OCI-LY3 (cell line): ENCODE data around the gene C1orf232.

Experiments used
- H2AFZ ChIP-seq: fragments of 200-600, 300-600 bp; shearing (Covaris generic); 2 replicates; pipeline ENCODE4 v1.6.0; 2014; ENCODE audit warnings: antibody characterized with exemption, low read depth, low read length
- H3K27ac ChIP-seq: fragments of 200-600, 300-600 bp; sonication (generic); 2 replicates; pipeline ENCODE4 v1.5.1; 2014; ENCODE audit warnings: mild to moderate bottlenecking, low read length, moderate library complexity, mixed read lengths
- H3K27me3 ChIP-seq: fragments of 200-600, 300-600 bp; sonication (generic); 2 replicates; pipeline ENCODE4 v1.6.1; 2014; ENCODE audit warnings: low read depth, low read length, mixed read lengths
- H3K36me3 ChIP-seq: fragments of 200-600, 300-600 bp; sonication (generic); replicated peaks from 2 replicates; pipeline ENCODE3; 2014; ENCODE audit warnings: low read depth, low read length, mixed read lengths
- H3K4me1 ChIP-seq: fragments of 300-600, 200-600 bp; sonication (generic); 2 replicates; pipeline ENCODE4 v1.6.1; 2014; ENCODE audit warnings: low read length, mixed read lengths
- H3K4me2 ChIP-seq: fragments of 200-600, 300-600 bp; sonication (generic); 2 replicates; pipeline ENCODE4 v1.6.1; 2014; ENCODE audit warnings: low read length, mixed read lengths
- H3K4me3 ChIP-seq: fragments of 300-600, 200-600 bp; sonication (generic); 2 replicates; pipeline ENCODE4 v1.5.1; 2014; ENCODE audit warnings: antibody characterized with exemption, mild to moderate bottlenecking, low read length, moderate library complexity
- H3K79me2 ChIP-seq: fragments of 300-600, 200-600 bp; shearing (Covaris generic); 2 replicates; pipeline ENCODE4 v1.6.1; 2014; ENCODE audit warnings: mild to moderate bottlenecking, low read length, mixed read lengths
- H3K9ac ChIP-seq: fragments of 300-600, 200-600 bp; shearing (Covaris generic); 2 replicates; pipeline ENCODE4 v1.6.0; 2014; ENCODE audit warnings: mild to moderate bottlenecking, low read length, moderate library complexity
- H3K9me3 ChIP-seq: fragments of 200-600, 300-600 bp; shearing (Covaris generic); 2 replicates; pipeline ENCODE4 v1.6.1; 2014; ENCODE audit warnings: low read length, mixed read lengths; ENCODE audit not compliant: insufficient read depth
- H4K20me1 ChIP-seq: fragments of 200-600, 300-600 bp; sonication (generic); 2 replicates; pipeline ENCODE4 v1.6.1; 2016; ENCODE audit warnings: low read length, mixed read lengths; ENCODE audit not compliant: insufficient read depth
- EZH2phosphoT487 ChIP-seq: fragments of 200-600 bp; shearing (Covaris generic); IDR thresholded peaks from 2 replicates; pipeline ENCODE4 v1.6.1; 2018; ENCODE audit warnings: antibody characterized with exemption, mixed run types, low read depth
- TF ChIP-seq, protein P1 (sequence below): fragments of 200-600, 300-600 bp; sonication (generic); IDR thresholded peaks from 2 replicates; pipeline ENCODE4 v1.5.1; 2014; ENCODE audit warnings: antibody characterized with exemption, low read length, low read depth

Gene C1orf232

DNA sequence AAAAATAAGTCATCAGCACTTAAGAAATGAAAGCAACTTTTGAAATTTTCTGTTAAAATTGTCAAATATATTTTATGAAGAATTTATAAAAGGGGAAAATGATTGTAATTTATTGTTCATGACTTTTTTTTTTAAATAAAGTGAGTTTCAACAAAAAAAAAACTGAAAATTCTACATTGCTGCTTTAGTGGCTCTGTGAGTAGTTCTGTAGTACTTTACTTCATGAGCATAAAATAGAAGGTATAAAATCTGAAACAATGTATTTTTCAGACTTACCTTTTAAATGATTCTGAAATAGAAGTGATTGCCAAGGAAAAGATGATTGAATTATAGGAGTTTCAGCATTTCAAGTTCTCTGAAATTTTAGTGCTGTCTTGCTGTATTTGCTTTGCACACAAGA, 43.4 kb downstream of the C1orf232 start:
- Histone ChIP-seq H3K27ac (no peak overlapping the region), H4K20me1 (no peaks in the 10 kb centered on the region), H2AFZ (no peak overlapping the region), H3K4me1 (peaks cover 5% of the 10 kb centered on the region; the same call in 1 of the 2 replicates), H3K9me3 (no peaks in the 10 kb centered on the region), H3K9ac (no peak overlapping the region), H3K36me3 (peaks cover 4% of the 10 kb centered on the region), H3K79me2 (no peaks in the 10 kb centered on the region), H3K4me2 (no peak overlapping the region), H3K27me3 (no peaks in the 10 kb centered on the region), H3K4me3 (no peak overlapping the region)
- no peak for TF ChIP-seq EZH2phosphoT487
- TF ChIP-seq, protein P1, sequence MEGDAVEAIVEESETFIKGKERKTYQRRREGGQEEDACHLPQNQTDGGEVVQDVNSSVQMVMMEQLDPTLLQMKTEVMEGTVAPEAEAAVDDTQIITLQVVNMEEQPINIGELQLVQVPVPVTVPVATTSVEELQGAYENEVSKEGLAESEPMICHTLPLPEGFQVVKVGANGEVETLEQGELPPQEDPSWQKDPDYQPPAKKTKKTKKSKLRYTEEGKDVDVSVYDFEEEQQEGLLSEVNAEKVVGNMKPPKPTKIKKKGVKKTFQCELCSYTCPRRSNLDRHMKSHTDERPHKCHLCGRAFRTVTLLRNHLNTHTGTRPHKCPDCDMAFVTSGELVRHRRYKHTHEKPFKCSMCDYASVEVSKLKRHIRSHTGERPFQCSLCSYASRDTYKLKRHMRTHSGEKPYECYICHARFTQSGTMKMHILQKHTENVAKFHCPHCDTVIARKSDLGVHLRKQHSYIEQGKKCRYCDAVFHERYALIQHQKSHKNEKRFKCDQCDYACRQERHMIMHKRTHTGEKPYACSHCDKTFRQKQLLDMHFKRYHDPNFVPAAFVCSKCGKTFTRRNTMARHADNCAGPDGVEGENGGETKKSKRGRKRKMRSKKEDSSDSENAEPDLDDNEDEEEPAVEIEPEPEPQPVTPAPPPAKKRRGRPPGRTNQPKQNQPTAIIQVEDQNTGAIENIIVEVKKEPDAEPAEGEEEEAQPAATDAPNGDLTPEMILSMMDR, result no peak

DNA sequence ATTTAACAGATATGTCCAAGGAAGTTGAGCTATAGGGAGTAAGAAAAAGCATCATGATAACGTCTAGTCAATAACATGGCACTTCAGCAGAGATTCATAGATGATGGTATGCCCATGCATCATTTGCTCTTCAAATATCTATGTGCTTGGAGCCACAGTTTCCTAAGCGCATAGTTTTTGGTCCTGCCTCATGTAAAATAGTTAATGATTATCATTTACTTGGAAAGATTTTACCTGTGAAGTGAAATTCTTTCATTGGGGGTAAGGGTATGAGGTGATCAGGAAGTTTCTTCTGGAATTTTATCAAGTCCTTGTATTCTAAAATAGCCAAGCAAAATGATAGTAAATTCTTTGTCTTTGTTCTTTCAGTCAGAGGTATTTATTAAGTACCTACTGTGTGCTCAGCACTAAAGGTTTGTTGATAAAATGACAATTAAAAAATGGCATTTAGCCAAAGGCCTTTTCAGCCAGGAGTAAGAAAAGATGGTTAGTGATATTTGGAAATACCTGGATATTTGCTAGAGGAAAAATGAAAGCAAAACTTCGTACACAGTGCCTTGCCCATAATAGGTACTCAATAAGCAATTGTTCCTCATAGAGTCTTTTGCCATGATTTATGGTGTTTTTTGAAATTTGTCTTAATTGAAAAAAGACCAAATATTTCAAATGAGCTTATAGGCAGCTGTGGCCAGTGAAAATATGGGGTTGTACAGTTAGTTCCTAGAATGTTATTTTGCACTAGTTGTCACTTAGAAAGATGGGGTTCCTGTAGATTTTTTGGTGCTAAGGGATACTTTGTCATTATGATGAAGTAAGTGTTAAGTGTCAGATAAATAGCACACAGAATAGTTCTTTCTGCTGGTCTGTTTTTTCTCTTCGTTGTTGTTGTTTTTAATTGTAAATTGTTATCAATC, 44.1 kb downstream of the C1orf232 start:
- H2AFZ ChIP-seq, result no peak overlapping the region
- no peak overlapping the region for H3K4me2 ChIP-seq
- H3K79me2 ChIP-seq, result no peaks in the 10 kb centered on the region
- no peak overlapping the region for H3K4me3 ChIP-seq
- no peak overlapping the region for H3K9ac ChIP-seq
- no peak for TF ChIP-seq EZH2phosphoT487
- TF ChIP-seq, protein P1, result no peak
- H3K27ac ChIP-seq, result no peak overlapping the region
- peaks cover 4% of the 10 kb centered on the region for H3K36me3 ChIP-seq
- no peaks in the 10 kb centered on the region for H3K27me3 ChIP-seq
- H3K4me1 ChIP-seq, result peaks cover 5% of the 10 kb centered on the region; the same call in 1 of the 2 replicates
- H4K20me1 ChIP-seq, result no peaks in the 10 kb centered on the region
- H3K9me3 ChIP-seq, result no peaks in the 10 kb centered on the region

DNA sequence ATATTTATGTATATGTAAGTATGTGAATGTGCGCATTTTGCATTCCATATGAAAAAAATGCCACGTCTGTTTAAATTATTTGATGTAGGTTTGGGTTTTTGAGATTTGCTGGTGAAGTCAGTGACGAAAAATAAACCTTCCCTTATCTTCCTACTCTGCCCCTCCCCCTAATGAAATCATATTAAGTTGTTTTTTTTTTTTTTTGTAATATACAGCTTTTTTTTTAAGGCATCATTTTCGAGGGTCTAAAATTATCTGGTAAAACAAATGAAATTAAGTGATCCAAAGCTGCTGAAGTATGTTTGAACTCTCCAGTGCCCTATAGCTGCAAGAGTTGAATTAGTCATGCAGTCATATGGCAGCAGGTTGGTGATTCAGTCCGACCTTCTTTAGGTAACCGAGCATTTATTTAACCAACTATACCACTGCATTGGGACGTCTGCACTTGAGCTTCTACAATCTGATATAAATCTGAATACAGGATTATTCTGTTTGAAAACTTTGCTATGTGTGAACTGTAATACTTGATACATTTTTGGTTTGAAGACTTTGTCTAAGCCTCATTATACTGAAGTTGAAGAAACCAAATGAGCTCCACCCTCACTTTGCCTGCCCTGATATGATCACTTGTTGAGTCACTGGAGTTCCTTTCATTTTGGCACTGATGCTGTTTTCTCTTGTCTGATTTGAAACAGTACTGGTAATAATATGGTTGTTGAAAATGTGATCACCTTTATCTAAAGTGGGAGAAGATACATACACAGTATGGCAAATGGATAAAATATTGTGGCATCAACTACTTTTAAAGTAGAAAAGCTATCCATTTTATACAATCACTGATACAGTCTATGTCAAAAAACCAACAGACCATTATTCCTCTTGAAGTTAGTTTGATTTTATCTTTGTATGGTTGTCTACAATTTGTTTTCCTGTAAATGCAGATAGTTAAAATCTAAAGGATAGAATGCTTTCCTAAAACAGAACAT, 45.5 kb downstream of the C1orf232 start:
- TF ChIP-seq EZH2phosphoT487, result no peak
- TF ChIP-seq, protein P1, result no peak
- H3K4me1 ChIP-seq, result peaks cover 5% of the 10 kb centered on the region; the same call in 1 of the 2 replicates

More for the DNA sequence above, 45.5 kb downstream of the C1orf232 start:
- no peak overlapping the region for H3K4me2 ChIP-seq
- no peaks in the 10 kb centered on the region for H4K20me1 ChIP-seq
- no peak overlapping the region for H2AFZ ChIP-seq
- H3K79me2 ChIP-seq, result no peaks in the 10 kb centered on the region
- H3K9ac ChIP-seq, result no peak overlapping the region
- H3K36me3 ChIP-seq, result peaks cover 6% of the 10 kb centered on the region
- H3K9me3 ChIP-seq, result no peaks in the 10 kb centered on the region
- H3K27ac ChIP-seq, result no peak overlapping the region
- no peaks in the 10 kb centered on the region for H3K27me3 ChIP-seq
- no peak overlapping the region for H3K4me3 ChIP-seq
